Activated T-cell treated with anti-CD3 and anti-CD28 coated beads, Interleukin-2, amount 50 U/mL, for 24 hours (primary cell): ENCODE measurements around the gene BCAS1.

Experiments
- DNase-seq: peaks from one replicate; pipeline ENCODE4 v3.0.0-alpha.2; 2020
- H3K27ac Mint-ChIP-seq: 2 replicates; pipeline ENCODE4 v1.8.0; 2020; ENCODE audit warnings: mild to moderate bottlenecking, mixed read lengths
- H3K27me3 Mint-ChIP-seq: 2 replicates; pipeline ENCODE4 v1.8.0; 2020; ENCODE audit warnings: mixed read lengths
- H3K36me3 Mint-ChIP-seq: 2 replicates; pipeline ENCODE4 v1.8.0; 2020; ENCODE audit warnings: low read depth, mixed read lengths
- H3K4me1 Mint-ChIP-seq: 2 replicates; pipeline ENCODE4 v1.8.0; 2020; ENCODE audit warnings: low read depth, mixed read lengths
- H3K4me3 Mint-ChIP-seq: 2 replicates; pipeline ENCODE4 v1.8.0; 2020; ENCODE audit warnings: mild to moderate bottlenecking, moderate library complexity, mixed read lengths
- H3K9me3 Mint-ChIP-seq: 2 replicates; pipeline ENCODE4 v1.8.0; 2020; ENCODE audit warnings: mixed read lengths

The BCAS1 gene

GRCh38 chr20:53896041-53896440 is 174.4 kb downstream of the BCAS1 start:
- Mint-ChIP-seq H3K27ac (no peak overlapping the region), H3K4me3 (no peak overlapping the region), H3K27me3 (no peaks in the 10 kb centered on the region), H3K36me3 (no peaks in the 10 kb centered on the region), H3K9me3 (no peaks in the 10 kb centered on the region), H3K4me1 (peaks cover 73% of the 10 kb centered on the region)
- DNase-seq: no peak

- no peak overlapping the region for H3K4me3 Mint-ChIP-seq
- H3K36me3 Mint-ChIP-seq: no peaks in the 10 kb centered on the region
- no peaks in the 10 kb centered on the region for H3K27me3 Mint-ChIP-seq
- no peaks in the 10 kb centered on the region for H3K9me3 Mint-ChIP-seq
- DNase-seq: no peak
- H3K4me1 Mint-ChIP-seq: peaks cover 71% of the 10 kb centered on the region
- H3K27ac Mint-ChIP-seq: no peak overlapping the region
Observed at GRCh38 chr20:53895385-53895755, 175.0 kb downstream of the BCAS1 start.

GRCh38 chr20:53894707-53895384 is 175.5 kb downstream of the BCAS1 start:
- Mint-ChIP-seq H3K4me3 (no peak overlapping the region), H3K9me3 (no peaks in the 10 kb centered on the region), H3K27me3 (no peaks in the 10 kb centered on the region), H3K36me3 (no peaks in the 10 kb centered on the region), H3K27ac (no peak overlapping the region), H3K4me1 (peaks cover 69% of the 10 kb centered on the region)
- no peak for DNase-seq
